Pancreas (tissue), 10 donors: Measurements from ENCODE around the gene SELENOI. TPM values are rescaled to one million over a fixed set of nuclear protein-coding genes. Genes with fewer than 3 reads are reported as not detected.
"Not testable (repeated sequence)": the region's sequence is repeated elsewhere in the genome, so short reads cannot be mapped to it uniquely, and the experiment has no call there.

ENCODE experiments used
- ATAC-seq, 4 donors: fragments of 200-7000 bp; cut with Tn5 transposase; one replicate each; pipeline versions ENCODE4 v1.8.0 to v1.9.1; 2020; ENCODE audit warnings: mild to moderate bottlenecking in 4 of 4, moderate library complexity in 4 of 4
- DNase-seq, 6 donors: peaks; one replicate each; pipeline ENCODE4 v3.0.0-alpha.2; 2020
- FAIRE-seq: peaks from 2 replicates; lab custom pipeline; 2012; peaks lifted over from hg19 to GRCh38; lab: Jason Lieb, UNC
- H3K27ac ChIP-seq, 4 donors: fragments of 200-600 bp; sonication (generic); 1 replicate in 3 of 4; 2 replicates in 1 of 4; pipeline versions ENCODE4 v1.5.0 to v1.8.0; 2020
- H3K27me3 ChIP-seq, 4 donors: fragments of 200-600 bp; one replicate each; pipeline ENCODE4 v1.8.0; 2021
- H3K36me3 ChIP-seq, 3 donors: fragments of 200-600 bp; sonication (generic) in 1 of 3; one replicate each; pipeline versions ENCODE4 v1.5.0 to v1.8.0; 2020 to 2021
- H3K4me1 ChIP-seq, 3 donors: fragments of 200-600 bp; one replicate each; pipeline ENCODE4 v1.8.0; 2021
- H3K4me3 ChIP-seq, 4 donors: fragments of 200-600 bp; sonication (generic) in 2 of 4; one replicate each; pipeline versions ENCODE4 v1.5.0 to v1.8.0; 2020 to 2021
- H3K9me3 ChIP-seq, 4 donors: fragments of 200-600 bp; one replicate each; pipeline ENCODE4 v1.8.0; 2021
- CTCF ChIP-seq, 4 donors: fragments of 200-600 bp; sonication (generic) in 3 of 4; IDR thresholded peaks; one replicate each; pipeline versions ENCODE4 v1.5.0 to v1.8.0; 2021; ENCODE audit warnings: antibody characterized with exemption in 4 of 4
- WGBS, 2 donors: extraction: QIAGEN DNeasy Blood & Tissue Kit; methylation state at CpG; one replicate each; pipeline ENCODE4 v1.1.7; 2013; 5-methylcytosine and 5-hydroxymethylcytosine counted together
- intact Hi-C, 3 donors: fragments of 100-400 bp; cut with DNase I; formaldehyde crosslinking; loops; one replicate each; pipeline versions ENCODE4 v1.11.1 to v1.14.2; 2022
- polyA plus RNA-seq, 2 donors: library from polyadenylated mRNA; stranded (reverse); fragments of 200-250 nt; gene quantifications; one replicate each; pipeline ENCODE4 v1.2.3, GENCODE V29; 2013
- total RNA-seq, 6 donors: library from RNA; stranded (reverse); fragmentation: NEBNext Ultra II Directional in 4 of 6; extraction: Animal tissue kit (Norgen Biotek cat#: 25700) in 4 of 6; gene quantifications; one replicate each; pipeline versions ENCODE4 v1.2.1 to v1.2.4, GENCODE V29; 2021 to 2023
- donor health status: healthy with polysubstance abuse.
- donor health status: DM: no; HTN: no; CAD: no; lungs with moderate emphysema.
- donor health status: DM: no; HTN: no; CAD: no.
- donor health status: control.
- donor health status: control.
- donor health status: Bipolar disorder and iron deficiency.
- donor health status: DM: yes; HTN: yes; CAD: no.
- donor health status: DM: no; HTN: no; CAD: no.
- donor health status: DM: no; HTN: no; CAD: no.
- donor health status: DM: yes; HTN: yes; CAD: no.

Gene SELENOI
- total and polyA plus RNA-seq, 8 donors, result 1.9 to 16.5 (median 12.3) TPM

GRCh38 chr2:26316845-26317244 lies 29.1 kb upstream of the SELENOI start:
- intact Hi-C loops, result no loop called here
- no peak for ATAC-seq
- Histone ChIP-seq H3K9me3 (no peaks in the 10 kb centered on the region), H3K27me3 (no peaks in the 10 kb centered on the region), H3K27ac (no peak overlapping the region), H3K36me3 (no peaks in the 10 kb centered on the region), H3K4me1 (no peaks in the 10 kb centered on the region), H3K4me3 (no peak overlapping the region)
- no peak for TF ChIP-seq CTCF (IDR thresholded peaks at IDR 0.05)
- 87 to 96% methylated on average over 5 to 6 of the region's 6 CpGs for WGBS, 2 donors
- no peak for DNase-seq
- FAIRE-seq, result no peak

- 81 to 92% methylated on average over 8 of the region's 8 CpGs for WGBS, 2 donors
- ATAC-seq (no peak), DNase-seq (no peak), FAIRE-seq (no peak)
- Histone ChIP-seq H3K36me3 (no peaks in the 10 kb centered on the region), H3K27ac (no peak overlapping the region), H3K4me3 (no peak overlapping the region), H3K27me3 (no peaks in the 10 kb centered on the region), H3K9me3 (no peaks in the 10 kb centered on the region), H3K4me1 (no peaks in the 10 kb centered on the region)
- intact Hi-C loops, result no loop called here
- no peak for TF ChIP-seq CTCF (IDR thresholded peaks at IDR 0.05)
These were observed 28.4 kb upstream of the SELENOI start for GRCh38 chr2:26317377-26318105.

GRCh38 chr2:26318950-26319349 lies 27.0 kb upstream of the SELENOI start:
- Histone ChIP-seq H3K9me3 (no peaks in the 10 kb centered on the region), H3K27ac (no peak overlapping the region), H3K4me1 (no peaks in the 10 kb centered on the region), H3K4me3 (no peak overlapping the region), H3K27me3 (no peaks in the 10 kb centered on the region), H3K36me3 (no peaks in the 10 kb centered on the region)
- DNase-seq (no peak), ATAC-seq (no peak), FAIRE-seq (no peak)
- no peak for TF ChIP-seq CTCF (IDR thresholded peaks at IDR 0.05)
- intact Hi-C loops, result no loop called here
- 58 to 62% methylated on average over 6 of the region's 6 CpGs for WGBS, 2 donors

GRCh38 chr2:26324479-26324878 lies 21.5 kb upstream of the SELENOI start:
- intact Hi-C loops, result loop anchor here in 2 of 3 donors (10.0 kb wide), 1 partner anchor 90 kb away; no protein-coding TSS in a partner anchor
- not testable (repeated sequence) for FAIRE-seq

GRCh38 chr2:26324903-26325302 lies 21.0 kb upstream of the SELENOI start:
- Histone ChIP-seq H3K27ac (no peak overlapping the region), H3K27me3 (no peaks in the 10 kb centered on the region), H3K9me3 (no peaks in the 10 kb centered on the region), H3K4me1 (no peaks in the 10 kb centered on the region), H3K36me3 (no peaks in the 10 kb centered on the region), H3K4me3 (no peak overlapping the region)
- no peak for FAIRE-seq
- DNase-seq, result no peak
- peak in 1 of 4 donors; percentile 67 for ATAC-seq
- 32 to 57% methylated on average over 3 of the region's 3 CpGs for WGBS, 2 donors
- no peak for TF ChIP-seq CTCF (IDR thresholded peaks at IDR 0.05)
- intact Hi-C loops, result loop anchor here in 2 of 3 donors (10.0 kb wide), 1 partner anchor 90 kb away; no protein-coding TSS in a partner anchor

More at GRCh38 chr2:26324479-26324878, 21.5 kb upstream of the SELENOI start:
- not testable (repeated sequence) for H3K27ac ChIP-seq, DNase-seq, ATAC-seq, H3K9me3 ChIP-seq, H3K4me1 ChIP-seq, H3K4me3 ChIP-seq, H3K27me3 ChIP-seq, H3K36me3 ChIP-seq
